Esophagus mucosa (tissue), 1 donor: Measurements from ENCODE around the gene PSMC3. TPM values are rescaled to one million over a fixed set of nuclear protein-coding genes. Genes with fewer than 3 reads are reported as not detected.

Source experiments
- ATAC-seq: fragments of 200-7000 bp; cut with Tn5 transposase; one replicate; pipeline ENCODE4 v1.9.1; 2020
- total RNA-seq: library from RNA; stranded (reverse); gene quantifications from one replicate; pipeline ENCODE4 v1.2.4, GENCODE V29; 2023
- donor health status: DM: yes; HTN: yes; CAD: no.

Gene PSMC3
- 88.2 TPM for total RNA-seq

DNA sequence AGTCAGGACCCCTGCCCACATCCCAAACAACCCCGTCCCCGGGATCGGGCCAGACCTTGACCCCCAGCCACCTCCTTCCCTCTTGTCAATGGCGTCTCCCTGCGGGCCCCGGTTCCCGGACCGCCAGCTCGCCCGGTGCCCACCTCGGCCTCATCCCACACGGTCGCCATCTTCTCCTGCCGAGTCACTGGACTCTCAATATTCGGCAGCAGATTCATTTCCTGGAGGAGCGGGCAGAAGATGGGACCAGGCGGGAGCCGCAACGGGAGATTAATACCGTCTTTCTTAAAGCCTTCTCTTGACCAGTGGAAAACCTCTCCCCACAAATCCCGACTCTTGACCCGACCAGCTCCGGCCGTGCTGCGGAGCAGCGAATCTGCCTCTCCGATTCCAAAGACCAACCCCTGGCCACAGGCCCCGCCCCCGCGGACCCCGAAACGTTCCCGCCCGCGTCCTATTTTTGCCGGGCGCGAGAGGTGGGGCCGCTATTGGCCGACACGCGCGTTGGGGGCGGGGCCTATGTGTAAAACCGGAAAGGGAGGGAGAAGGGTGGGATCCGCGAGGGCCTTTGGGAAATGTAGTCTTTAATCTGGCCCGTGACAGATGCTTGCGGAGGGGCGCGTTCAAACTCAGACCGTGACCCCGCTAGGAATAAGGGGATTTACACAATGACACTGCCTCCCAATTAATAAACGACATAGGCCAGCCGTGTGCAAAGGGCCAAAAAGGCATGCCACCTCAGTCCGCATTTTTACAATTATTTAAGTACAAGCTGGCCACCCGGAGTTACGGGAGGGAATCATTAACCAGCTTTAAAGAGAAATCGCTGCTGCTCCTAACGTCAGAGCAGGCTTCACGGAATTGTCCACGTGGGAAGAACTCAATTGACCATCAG lies at the start of gene PSMC3:
Gene PSMC3, minus strand, starts transcription at position 378 of the 895 bp plus-strand sequence. Its CDS starts 160 bp downstream, at position 218.
- ATAC-seq = peak; percentile 98

DNA sequence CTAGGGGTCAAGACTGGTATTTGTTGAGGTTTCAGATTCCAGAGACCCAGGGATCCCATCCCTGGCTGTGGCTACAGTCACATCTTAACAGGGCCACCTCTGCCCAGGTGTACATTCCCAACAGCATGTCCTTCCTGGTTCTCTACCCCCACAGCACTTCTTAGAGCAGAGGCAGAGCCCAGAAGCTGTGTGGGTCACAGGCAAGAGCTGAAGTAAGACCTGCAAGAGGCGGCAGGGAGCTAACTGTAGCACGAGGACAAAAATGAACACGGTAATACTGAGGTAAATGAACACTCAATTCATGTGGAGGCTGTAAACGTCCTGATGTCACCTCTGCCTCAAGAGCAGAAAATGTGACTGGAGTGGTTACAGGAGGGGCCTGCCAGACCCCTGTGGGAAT lies 44.4 kb upstream of the PSMC3 start:
- ATAC-seq = no peak

DNA sequence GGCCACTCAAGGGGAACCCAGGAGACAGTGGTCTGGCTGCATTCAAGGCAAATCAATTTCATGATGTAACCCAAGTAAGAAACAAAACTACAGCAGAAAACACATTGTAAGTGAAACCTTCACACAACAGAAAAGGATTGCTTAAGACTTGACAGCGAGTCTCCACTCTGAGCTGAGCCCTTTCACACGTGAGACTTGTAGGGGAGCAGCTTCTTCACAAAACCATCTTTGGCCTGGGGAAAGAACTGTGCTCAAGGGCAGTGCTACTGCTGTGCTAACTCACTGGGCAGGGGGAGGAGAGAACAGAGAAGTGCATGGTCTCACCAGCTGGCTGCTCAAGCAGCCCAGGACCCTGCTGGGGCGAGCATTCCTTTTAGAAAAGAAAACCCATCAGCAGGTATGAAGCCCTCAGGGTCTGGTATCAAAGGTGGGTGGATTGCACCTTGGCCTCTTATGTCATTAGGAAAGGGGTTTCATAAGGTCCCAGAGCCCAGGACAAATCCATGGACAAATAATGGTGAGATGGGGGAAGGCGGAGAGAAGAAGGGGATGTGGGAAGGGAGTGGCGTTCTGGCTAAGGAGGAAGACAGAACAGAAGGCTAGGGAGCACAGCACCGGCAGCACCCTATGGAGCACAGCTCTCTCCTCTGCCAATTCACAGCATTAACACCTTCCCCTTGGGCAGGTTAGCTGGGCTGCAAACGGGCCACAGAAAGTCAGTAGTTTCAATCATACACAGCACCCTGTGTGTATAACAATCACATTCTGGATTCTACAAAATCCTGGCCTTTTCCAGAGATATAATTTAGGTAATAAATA lies 43.3 kb upstream of the PSMC3 start:
- no peak for ATAC-seq

DNA sequence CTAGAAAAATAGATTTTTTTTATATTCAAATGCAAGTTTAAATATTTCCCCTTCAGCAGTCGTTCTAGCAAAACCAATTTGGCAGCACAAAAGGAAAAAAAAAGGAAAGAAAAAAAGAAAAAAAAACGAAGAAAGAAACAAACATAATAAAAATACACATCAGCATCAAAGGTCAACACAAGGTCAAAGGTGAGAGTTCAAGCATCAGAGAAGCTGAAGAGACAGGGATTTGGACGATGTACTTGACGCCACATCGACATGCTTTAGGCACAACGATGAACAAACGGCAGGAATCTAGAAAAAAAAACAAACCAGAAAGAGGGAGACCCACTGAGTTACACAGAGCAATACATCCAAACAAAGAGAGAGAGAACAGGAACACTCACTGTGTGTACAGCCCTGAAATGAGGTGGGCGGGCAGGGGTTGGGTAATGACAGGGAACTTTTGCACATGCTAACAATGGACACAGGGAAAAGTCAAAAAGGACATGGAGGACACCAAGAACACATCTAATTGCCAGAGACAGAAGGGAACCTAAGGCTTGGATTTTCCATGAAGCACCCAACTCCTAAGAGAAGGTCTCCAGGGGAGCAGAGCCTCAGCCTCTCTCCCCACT lies 42.5 kb upstream of the PSMC3 start:
- ATAC-seq = no peak

DNA sequence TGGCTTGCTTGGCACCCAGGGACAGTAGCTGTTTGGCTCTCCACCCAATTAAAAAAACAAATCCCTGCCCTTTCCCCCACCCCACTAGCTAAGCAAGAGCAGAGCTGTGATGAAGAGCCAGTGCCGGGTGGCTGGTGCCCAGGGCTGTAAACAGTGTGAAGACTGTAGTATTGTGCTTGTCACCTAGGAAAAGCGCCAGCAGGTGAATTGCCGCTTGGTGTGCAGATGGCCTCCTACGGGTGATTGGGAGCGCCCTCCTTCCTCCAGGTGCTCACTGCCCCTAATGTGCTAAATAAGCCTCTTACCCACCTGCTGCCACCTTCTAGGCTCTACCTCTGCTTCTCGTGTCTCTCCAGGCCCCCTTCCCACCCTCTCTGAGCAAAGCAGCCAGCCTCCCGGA lies 41.1 kb upstream of the PSMC3 start:
- ATAC-seq = no peak

DNA sequence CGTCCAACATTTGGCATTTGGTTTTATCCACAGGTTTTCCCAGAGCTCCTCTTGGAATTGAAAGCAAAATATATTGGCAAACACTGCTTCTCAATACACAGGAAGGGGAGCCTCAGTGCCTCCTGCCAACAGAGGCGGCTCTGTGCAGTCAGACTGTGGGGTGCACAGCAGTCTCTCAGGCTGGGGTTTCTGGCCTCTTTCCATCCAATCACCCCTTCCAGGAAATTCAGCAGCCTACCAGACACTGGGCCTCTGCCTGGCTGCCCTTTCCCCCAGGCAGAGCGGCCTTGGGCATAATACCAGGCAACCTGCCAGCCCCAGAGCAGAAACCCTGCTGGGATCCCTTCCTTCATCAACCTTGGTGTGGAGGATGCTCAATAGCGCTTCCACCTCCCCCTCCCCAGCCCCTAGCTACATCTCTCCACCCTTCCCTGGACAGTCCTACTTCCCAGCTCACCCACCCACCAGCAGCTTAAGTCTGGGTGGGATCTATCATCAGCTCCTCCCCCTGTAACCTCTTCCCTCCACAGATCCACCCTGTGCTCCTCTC lies 40.5 kb upstream of the PSMC3 start:
- peak; percentile 48 for ATAC-seq

DNA sequence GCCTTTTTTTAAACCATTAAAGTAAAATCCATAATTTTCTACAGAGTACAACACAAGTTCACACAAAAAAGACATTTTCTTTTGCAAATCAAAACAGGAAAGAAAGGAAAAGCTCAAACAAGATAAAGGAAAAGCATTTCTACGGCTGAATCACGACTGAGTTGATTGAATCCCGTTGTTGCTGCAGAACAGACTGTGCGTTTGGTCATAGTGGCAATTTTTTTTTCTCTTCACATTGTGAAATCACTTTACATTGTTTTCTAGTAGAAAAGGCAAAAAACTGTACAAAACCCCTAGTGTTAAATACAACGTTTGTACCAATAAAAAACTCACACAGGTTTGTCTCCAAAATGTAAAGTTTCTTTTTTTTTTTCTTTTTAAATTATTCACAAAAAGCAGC lies 40.0 kb upstream of the PSMC3 start:
- ATAC-seq = no peak

DNA sequence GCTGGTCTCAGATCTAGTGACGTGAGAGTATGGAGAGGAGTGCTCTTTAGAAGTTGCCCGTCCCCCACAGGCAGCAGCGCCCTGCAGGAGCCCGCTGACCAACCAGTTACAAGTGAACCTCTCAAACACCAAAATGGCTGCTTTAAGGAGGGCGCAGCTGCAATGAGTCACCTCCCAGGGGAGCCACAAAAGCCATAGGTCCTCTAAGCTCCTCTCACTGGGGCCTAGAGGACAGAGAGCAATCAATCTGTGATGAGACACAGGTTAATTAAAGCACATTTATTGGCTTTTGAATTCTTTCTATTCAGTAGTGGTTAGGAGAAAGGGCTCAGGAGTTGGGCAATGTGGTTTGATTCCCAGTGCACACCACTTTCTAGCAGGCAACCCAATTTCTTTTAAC lies 38.2 kb upstream of the PSMC3 start:
- ATAC-seq = no peak

DNA sequence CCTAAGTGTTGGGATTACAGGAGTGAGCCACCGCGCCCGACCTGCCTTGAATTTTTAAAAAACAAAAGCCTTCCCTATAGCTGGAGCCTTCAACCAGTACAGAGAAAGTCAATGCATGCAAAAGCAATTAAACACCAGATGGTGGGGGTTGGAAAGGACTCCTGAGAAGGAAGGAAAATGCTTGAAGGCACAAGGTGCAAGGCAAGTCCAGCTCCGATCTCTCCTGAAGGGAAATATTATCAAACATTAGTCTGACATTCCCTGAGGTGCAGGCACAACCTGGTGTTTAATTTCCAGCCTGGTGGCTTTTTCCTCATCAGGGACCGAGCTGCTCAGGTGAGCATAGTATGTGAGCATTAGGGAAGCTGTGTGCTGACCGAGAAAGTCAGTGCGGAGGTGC lies 35.6 kb upstream of the PSMC3 start:
- ATAC-seq = no peak

DNA sequence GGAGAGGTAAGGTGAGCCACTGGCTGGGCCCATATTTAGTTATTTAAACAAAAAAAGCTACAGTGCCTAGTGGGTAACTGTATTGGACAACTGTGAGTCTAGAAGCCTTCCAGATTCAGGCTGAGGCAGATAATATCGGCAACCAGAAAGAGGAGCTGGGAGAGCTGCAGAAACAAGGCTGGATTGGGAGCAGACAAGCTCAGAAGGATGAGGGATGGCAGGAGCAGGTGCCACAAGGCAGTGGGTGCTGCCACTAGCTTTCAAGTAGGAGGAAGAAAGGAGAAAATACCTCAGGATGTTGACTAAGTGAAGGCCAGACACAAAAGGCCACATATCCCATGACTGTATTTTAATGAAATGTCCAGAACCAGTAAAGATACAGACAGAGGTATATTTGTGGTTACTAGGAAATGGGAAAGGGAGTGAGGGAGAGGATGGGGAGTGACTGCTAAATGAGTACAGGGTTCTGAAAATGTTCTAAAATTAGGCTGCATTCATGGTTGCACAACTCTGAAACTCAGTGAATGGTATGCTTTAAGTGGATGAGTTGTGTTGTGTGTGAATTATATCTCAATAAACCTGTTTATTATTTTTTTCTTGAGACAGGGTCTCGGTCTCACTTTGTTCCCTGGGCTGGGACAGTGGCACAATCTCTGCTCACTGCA lies 34.5 kb upstream of the PSMC3 start:
- no peak for ATAC-seq

DNA sequence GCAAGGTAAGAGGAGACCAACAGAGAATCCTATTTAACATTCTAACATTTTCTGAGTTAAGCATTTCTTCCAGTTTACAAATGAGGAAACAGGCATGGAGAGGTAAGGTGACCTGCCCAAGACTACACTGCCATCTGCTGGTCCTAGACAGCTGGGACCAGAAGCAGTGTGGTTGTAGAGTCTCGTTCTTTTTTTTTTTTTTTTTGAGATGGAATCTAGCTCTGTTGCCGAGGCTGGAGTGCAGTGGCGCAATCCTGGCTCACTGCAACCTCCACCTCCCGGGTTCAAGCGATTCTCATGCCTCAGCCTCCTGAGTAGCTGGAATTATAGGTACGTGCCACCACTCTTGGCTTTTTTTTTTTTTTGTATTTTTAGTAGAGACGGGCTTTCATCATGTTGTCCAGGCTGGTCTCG lies 28.0 kb upstream of the PSMC3 start:
- ATAC-seq = peak; percentile 86

DNA sequence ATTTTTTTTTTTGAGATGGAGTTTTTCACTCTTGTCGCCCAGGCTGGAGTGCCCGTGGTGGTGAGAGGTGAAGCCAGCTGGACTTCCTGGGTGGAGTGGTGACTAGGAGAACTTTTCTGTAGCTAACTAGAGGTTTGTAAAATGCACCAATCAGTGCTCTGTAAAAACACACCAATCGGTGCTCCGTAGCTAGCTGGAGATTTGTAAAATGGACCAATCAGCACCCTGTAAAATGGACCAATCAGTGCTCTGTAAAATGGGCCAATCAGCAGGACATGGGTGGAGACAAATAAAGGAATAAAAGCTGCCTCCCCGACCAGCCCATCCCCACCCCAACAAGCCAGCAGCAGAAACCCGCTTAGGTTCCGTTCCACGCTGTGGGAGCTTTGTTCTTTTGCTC lies 27.1 kb upstream of the PSMC3 start:
- no peak for ATAC-seq

DNA sequence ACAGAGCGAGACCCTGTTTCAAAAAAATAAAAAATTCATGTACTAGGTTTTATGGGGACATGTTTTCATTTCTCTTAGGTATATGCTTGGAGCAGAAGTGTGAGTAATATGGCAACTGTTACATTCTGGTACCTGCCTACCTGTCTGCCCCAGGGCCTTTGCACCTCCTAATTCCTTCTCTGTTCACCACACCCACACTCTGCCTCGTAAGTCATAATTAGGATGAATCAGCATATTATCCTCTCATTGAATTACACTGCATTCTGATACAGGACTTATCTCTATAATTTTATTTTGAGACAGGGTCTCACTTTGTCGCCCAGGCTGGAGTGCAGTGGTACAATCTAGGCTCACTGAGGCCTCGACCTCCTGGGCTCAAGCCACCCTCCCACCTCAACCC lies 25.8 kb upstream of the PSMC3 start:
- ATAC-seq = peak; percentile 64

DNA sequence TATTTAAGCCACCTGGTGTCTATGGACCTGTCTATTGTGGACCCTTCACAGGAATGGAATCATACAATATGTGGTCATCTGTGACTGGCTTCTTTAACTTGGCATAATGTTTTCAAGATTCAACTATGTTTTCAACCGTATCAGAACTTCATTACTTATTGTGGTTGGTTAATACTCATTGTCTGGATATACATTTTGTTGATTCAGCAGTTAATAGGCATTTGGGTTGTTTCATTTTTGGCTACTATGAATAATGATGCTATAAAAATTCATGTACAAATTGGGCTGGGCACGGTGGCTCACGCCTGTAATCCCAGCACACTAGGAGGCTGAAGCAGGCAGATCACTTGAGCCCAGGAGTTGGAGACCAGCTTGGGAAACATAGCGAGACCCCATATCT lies 25.2 kb upstream of the PSMC3 start:
- ATAC-seq = no peak

DNA sequence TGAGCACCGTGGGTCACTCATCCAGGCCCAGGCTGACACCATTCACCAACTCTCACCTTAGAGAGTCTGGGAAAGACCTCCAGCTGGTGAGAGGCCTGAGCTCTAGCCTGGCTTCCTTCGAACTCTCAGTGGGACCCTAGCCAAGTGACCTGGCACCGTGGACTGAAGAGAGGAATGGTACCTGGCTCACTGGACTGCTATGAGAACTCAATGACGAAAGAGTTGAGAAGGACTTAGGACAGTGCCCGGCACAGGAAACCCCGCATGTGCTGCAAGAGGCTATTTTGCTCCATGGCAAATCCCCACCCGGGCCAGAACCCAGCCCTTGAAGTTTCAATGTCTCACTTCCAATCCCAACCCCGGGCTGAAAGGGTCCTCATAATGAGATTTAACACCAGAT lies 23.3 kb upstream of the PSMC3 start:
- ATAC-seq = no peak

DNA sequence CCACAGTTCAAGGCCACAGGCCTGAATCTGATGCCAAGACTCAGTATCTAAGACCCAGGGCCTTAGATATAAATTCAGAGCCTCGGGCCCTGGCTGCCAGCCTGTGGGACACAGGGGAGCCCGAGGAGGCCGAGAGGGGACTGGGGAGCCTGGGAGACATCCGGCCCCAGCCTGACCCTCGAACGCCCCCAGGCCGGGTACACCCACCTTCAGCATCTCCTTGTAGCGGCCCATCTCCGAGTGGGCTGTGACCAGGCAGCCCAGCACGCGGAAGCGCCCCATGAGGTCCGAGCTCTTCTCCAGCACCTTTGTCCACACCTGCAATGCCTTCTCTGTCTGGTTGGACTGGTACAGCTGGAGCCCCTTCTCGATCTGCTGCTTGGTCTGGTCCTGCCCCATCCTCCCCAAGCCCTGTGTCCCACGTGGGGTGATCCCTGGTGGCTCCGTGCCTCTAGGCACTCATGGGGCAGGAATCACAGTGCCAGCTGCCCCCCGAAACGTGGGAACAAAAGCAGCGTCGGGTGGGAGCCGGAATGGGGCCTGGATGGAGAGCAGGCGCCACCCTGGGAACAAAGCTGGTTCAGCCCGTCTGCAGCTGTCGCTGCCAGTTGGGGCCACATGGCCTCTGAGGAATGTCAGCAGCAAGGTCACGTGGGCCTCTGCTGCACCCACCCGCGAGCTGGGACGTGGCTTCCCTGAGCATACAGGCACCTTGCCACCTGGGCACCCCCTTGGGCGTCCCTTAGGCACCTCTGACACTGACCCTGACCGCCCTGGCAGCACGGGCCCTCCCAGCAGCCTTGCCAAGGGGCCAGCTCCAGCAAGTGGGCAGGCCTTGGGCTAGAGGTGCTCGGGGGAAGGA lies 22.6 kb upstream of the PSMC3 start, which contains the start of gene RAPSN:
Gene RAPSN, minus strand, starts transcription at position 571 of the 862 bp plus-strand sequence. Its CDS starts 172 bp downstream, at position 399.
- ATAC-seq = peak; percentile 22

DNA sequence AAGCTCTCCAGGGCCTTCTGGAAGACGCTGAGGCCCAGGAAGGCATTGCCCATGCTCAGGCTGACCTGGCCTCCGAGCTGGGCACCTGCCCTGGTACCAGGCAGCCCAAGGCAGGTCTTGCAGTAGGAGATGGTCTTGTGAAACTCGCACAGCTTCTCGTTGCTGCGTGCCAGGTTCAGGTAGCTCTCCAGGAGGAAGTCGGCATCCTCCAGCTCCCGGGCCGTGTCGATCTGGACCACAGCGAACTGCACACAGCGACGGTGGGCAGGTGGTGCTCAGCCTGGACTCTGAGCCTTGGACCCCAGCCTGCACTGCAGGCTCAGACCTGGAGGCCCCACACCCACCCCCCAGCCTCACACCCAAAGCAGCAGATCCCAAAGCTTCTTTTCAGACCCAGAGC lies 21.7 kb upstream of the PSMC3 start:
- ATAC-seq = no peak

DNA sequence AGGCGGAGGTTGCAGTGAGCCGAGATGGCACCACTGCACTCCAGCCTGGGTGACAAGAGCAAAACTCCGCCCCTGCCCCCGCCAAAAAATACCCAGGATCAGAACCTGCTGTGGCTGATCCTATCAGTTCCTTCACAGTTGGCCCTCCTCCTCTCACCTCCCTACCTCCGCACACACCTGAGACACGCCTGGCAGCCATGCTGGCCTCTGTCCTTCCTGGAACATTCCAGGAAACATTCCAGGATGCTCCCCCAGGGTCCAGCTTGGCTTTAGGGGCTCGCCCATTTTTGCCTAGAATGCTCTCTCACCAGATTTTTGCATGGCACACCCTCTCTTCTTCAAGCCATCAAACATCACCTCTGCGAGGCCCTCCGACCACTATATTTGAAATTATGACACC lies 20.6 kb upstream of the PSMC3 start:
- no peak for ATAC-seq

DNA sequence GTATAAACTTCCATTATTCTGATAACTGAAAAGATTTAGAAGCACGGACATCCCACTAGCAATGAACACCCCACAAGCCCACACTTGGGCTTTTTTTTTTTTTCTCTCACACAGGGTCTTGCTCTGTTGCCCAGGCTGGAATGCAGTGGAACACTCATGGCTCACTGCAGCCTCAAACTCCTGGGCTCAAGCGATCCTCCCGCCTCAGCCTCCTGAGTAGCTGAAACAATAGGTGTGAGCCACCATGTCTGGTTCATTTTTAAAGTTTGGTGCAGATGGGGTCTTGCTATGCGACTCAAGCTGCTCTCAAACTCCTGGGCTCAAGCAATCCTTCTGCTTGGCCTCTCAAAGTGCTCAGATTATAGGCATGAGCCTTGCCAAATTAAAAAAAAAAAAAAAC lies 19.6 kb upstream of the PSMC3 start:
- ATAC-seq = no peak

DNA sequence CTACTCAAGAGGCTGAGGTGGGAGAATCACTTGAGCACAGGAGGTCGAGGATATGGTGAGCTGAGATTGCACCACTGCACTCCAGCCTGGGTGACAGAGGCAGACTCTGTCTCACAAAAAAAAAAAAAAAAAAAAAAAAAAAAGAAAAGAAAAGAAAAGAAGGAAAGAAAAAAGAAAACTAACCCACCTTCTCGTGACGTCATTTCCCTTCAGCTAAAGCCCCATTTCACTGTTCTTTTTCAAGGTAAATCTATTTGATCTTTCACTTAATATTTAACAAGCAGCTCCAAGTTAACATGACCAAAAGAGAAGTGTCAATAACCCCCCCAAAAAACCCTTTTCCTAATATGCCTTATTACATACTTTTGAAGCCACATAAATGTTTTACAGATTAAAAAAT lies 17.6 kb upstream of the PSMC3 start:
- no peak for ATAC-seq

DNA sequence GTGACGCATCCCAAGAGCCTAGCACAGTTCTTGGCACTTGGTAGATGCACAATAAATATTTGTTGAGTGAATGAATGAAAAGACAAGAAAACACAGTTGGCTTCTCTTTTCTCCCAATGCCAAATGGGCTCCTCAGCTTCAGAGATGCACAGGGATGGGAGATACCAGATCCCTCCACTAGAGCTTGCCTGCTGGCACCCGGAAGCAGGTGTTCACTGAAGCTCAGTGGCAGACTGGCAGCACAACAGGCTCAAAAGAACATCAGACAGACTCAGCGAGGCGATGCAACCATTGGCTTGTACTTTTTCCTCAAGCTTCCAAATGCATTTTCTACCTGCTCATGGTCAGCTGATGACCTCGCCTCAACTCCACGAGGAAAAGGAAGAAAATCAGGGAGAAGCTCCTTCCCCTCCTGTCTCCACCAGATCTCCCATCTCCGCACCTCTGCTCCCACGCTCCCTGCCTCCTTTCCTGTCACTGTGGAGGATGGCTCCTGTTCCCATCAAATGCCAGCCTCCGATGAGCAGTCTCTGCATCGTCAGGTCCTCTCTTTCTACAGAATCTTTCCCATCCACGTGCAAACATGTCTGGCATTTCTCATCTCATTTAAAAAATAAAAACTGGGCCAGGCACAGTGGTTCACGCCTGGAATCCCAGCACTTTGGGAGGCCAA lies 16.9 kb upstream of the PSMC3 start:
- ATAC-seq = no peak
